Skeletal muscle cell (primary cell): ENCODE measurements around the gene TRIM8.

Experiments used
- DNase-seq: peaks from one replicate; pipeline ENCODE4 v3.0.0-alpha.2; 2010; ENCODE audit warnings: low read depth
- H3K4me3 ChIP-seq: 2 replicates; pipeline ENCODE4 v1.5.1; 2011; ENCODE audit warnings: low read depth, mild to moderate bottlenecking, control low read depth, low read length, moderate library complexity

Gene TRIM8

DNA sequence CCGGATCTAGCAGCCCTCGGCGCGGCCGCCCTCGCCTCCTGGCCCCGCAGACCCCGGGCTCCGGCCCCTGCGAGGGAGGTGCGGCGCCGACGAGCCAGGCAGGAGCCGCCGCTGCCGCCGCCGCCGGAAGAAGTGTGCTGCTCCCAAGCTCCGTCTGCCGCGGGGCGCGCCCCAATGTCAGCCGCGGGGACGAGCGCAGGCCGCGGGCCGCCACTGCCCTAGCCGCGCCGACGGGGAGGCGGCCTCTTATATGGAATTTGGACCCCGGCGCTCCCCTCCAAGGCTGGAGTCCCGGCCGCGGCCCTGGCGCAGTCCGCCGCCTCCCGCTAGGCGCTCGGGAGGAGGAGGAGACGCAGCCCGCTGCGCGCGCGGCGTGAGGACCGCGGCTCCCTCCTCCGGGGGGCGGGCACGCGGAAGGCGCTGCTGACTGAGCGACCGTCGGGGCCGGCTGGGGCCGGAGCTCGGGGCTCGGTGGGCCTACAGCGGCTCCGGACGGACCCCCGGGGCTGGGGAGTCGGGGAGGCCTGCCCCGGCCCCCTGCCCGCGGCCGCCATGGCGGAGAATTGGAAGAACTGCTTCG lies at the start of gene TRIM8:
TRIM8 (plus strand) TSS at position 414 of the 580 bp plus-strand sequence; CDS start at position 553, 139 bp downstream.
- DNase-seq = no peak
- H3K4me3 ChIP-seq = peak within 1 kb of the TSS; percentile 63

DNA sequence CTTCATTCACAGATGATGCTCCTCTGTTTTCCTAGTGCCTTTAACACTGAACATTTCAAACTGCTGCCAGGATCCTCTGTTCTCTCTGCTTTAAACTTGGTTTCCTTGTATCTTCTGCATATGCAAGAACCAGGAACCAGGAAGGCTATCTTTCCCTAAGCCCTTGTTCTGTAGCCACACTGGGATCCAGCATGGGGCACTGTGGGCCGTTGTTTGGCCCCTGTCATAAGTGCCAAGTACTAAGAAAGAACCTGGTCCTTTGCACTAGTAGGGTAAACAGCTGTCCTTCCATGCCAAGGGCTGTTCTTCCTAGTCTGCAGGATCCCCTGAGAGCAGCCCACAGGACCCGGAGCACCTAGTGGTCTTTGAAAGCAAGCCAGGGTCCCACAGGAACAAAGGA lies 49.0 kb upstream of the TRIM8 start:
- H3K4me3 ChIP-seq = no peak overlapping the region

GRCh38 chr10:102595897-102596296 lies 48.4 kb upstream of the TRIM8 start:
- no peak for DNase-seq
- no peak overlapping the region for H3K4me3 ChIP-seq

More for the DNA sequence above, 49.0 kb upstream of the TRIM8 start:
- DNase-seq = no peak

DNA sequence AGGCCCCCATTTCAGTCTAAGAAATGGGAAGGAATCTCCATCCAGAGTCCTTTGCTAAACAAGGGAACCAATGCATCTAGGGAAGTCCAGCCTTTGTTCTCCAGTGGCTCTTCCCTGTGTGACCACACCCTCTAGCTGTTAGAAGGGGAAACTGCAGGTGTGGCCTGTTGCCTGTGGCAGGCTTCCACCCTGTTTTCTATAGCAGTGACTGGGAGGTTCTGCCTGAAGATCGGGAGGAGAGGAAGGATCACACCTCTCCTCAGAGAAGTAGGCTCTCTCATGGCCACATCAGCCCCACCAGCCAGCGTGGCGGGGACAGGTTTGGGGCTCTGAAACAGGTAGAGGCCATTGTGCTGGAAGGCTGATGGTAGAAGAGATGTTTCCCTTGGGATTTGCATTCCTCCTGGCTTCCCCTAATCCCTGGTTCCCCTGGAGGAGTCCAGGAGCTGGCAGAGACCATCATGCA lies 47.7 kb upstream of the TRIM8 start:
- DNase-seq = no peak

GRCh38 chr10:102597131-102597991 lies 46.9 kb upstream of the TRIM8 start:
- no peak for DNase-seq
- no peak overlapping the region for H3K4me3 ChIP-seq

More for the DNA sequence above, 47.7 kb upstream of the TRIM8 start:
- H3K4me3 ChIP-seq = no peak overlapping the region

- no peak for DNase-seq
- no peak overlapping the region for H3K4me3 ChIP-seq
Measured at GRCh38 chr10:102598243-102598642, 46.0 kb upstream of the TRIM8 start.

DNA sequence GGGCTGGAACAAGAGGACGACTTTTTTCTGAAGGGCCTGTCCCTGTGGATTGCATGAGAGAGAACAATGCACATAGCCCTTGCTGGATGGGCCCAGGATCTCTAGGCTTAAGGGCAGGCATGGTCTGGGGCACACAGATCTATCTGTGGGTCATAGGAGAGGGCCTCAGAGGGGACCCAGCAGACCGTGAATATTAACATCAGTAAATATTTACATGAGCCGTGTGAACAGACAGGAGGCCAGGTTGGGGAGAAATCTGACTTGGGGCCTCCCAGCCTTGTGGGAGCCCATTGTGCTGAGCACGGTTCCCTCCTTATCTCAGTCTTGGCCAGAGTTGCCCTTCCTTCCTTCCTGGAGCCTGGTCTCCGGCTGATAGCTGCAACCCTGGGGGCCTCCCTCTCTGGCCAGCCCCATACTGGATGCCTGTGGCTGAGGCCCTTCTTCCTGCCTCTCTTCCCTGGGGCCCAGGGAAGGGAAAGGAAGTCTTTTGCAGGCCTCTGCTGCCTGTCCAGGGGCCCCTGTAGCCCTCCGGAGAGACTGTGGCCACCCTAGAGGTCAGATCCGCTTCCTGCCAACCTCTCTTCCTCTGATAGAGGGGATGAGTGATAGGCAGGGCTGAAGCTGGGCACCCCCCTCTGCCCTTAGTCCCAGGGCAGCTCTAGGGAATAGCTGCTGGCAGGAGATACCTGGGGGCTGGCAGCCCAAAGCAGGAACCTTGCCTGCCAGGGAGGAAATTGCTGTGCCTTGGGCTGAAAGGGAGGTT lies 44.5 kb upstream of the TRIM8 start:
- DNase-seq = no peak
- H3K4me3 ChIP-seq = no peak overlapping the region

DNA sequence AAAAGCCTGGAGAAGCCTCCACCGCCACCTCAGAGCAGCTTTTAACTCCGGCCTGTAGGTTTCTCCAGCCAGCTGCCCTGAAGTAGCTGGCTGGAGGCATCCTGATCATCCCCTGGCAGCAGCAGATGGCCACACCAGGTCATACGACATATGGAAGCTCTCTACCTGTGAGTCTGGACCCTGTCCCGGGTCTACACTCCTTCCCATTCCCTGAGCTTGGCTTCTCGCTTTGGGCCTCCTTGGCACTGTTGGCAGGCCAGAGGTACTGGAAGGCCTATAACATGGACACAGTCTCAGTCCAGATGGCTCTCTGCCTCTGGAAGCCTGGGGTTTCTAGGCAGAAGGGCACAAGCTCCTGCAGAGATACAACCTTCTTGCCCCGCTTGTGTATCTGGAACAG lies 43.5 kb upstream of the TRIM8 start:
- DNase-seq = no peak
- H3K4me3 ChIP-seq = no peak overlapping the region

DNA sequence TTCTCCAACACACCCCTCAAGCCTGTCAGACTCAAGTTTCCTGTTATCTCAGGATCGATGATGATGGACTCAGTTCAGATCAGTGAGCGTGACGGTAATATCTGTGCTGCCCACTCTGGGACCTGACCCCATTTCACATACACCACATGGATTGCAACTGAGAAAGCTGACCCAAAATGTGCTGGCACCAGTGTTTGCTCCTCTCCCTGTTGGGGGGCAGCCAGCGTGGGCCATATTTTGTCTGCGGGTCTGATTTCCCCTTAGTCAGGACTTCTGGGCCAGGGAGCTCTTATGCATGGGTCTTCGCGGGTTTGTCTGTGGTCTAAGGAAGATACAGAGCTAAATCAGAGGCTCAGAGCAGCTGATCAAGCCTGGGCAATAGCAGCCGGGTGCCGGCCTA lies 42.6 kb upstream of the TRIM8 start:
- no peak overlapping the region for H3K4me3 ChIP-seq
- no peak for DNase-seq

DNA sequence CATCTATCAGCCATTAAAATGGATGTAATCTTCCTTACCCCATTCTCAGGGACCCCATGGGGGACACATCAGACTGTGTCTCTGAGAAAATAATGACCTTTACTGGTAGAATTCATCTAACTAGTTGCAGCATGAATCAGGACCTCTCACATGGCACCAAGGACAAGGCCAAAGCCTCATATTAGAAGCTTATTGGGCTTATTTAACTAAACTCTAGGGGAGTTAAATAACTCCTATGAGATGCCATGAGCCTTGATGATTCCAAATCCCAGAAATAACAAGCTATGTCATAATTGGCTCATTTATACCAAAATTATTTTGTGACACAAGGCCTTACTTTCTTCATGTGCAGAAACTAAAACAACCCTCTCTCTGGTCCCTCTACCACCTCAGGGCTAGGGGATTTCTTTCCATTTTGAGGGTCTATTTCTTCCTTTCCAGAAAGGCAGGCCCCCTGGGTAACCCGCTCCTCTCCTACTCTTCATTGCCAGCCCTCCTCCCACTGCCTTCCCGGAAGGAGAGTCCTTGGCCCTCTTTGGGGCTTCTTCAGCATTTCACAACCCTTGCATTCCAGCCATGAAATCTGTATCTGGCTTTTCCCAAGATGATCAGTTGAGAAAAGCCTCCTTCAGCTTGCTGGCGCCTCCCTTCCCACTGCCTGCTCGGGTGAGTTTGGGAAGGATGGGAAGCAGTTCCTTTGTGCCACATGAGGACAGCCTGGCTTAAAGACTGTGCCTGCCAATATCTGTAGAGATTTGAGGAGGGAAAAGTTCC lies 41.8 kb upstream of the TRIM8 start:
- no peak for DNase-seq
- no peak overlapping the region for H3K4me3 ChIP-seq

DNA sequence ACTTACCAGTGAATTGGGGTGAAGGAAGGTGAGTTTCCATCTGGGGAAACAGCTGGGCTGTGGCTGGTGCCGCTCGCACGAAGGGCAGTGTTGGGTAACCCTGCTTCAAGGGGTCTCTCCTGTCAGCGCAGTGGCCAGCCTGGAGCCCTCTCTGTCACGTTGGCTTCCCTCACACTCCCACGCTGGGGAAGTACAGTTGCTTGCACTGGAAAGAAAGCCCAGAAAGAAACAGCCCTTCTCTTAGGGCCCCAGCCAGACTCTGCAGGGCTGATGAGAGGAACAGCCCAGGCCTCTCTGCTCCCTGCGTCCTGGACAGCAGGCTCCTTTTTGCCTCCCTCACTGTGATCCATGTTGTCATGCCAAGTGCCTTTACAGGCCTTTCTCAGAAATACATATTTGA lies 40.3 kb upstream of the TRIM8 start:
- H3K4me3 ChIP-seq = no peak overlapping the region
- no peak for DNase-seq

GRCh38 chr10:102604439-102604841 lies 39.8 kb upstream of the TRIM8 start:
- no peak overlapping the region for H3K4me3 ChIP-seq
- DNase-seq = peak; percentile 72

GRCh38 chr10:102605712-102606111 lies 38.6 kb upstream of the TRIM8 start:
- H3K4me3 ChIP-seq = no peak overlapping the region
- no peak for DNase-seq

DNA sequence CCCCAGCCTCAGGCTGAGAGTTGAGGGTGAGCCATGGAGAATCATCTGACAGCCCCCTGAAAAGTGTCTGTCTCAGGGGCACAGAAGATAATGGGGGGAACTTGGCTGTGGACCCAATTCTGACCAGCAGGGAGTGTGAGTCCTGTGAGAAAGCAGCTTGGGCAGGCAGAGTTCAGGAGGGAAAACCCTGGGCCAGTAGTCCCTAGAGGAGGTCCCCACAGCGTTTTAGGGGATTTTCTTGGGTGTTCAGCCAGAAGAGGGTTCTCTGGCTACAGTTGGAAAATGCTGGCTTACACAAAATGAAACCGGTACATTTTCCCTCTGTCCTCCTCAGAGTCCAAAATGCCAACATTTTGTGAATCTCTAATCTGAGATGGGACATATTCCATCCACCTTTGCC lies 35.8 kb upstream of the TRIM8 start:
- no peak for DNase-seq
- no peak overlapping the region for H3K4me3 ChIP-seq

GRCh38 chr10:102610441-102610887 lies 33.8 kb upstream of the TRIM8 start:
- H3K4me3 ChIP-seq = no peak overlapping the region
- no peak for DNase-seq

DNA sequence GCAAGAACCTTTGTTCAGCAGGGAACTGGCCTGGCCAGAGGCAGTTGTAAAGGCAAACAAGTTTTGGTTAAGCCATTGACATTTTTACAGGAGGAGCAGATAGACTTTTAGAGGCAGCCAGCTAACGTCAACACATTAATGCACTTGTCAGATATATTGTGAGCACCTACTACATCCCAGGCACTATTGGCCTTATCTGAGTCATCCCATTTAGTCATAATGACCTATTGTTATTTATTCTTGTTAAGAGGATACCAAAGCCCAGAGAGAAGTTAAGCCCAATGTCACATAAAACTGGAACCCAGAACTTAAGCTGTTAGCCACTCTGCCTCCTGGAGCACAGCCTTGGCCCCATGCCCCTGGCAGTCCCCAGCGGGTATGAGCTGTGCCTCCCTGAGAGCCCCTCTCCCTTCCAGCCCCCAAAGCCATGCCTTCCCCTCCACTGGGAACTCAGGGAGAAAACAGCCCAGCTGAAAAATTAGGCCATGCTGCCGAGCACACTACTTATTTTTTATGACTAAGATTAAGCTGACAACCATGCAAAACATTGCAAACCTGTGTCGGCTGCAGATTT lies 32.7 kb upstream of the TRIM8 start:
- no peak for DNase-seq
- no peak overlapping the region for H3K4me3 ChIP-seq

GRCh38 chr10:102612964-102613275 lies 31.4 kb upstream of the TRIM8 start:
- DNase-seq = no peak
- H3K4me3 ChIP-seq = no peak overlapping the region

GRCh38 chr10:102613286-102613685 lies 31.0 kb upstream of the TRIM8 start:
- no peak for DNase-seq
- H3K4me3 ChIP-seq = no peak overlapping the region

DNA sequence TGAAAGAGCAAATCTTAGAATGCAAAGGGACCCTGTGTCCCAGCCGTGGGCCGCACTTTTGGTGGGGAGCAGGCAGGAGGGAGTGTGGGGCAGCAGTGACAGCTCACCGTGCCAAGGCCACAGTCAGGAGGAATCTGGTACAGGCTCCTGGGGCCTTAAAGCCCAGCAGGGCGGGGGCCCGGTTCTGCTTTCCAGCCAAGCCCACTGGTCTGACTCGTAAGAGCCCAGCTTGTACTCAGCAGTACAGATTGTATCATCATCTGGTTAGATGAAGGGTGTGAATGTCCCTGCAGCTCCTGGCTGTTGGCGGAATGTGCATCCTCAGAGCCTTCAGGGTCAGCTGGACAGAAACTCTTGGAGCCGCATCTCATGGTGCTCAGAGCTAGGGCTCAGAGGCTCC lies 30.5 kb upstream of the TRIM8 start:
- H3K4me3 ChIP-seq = no peak overlapping the region
- DNase-seq = no peak
